Hindlimb muscle (tissue), 1 donor: ENCODE measurements around the gene CYTH1. TPM values are rescaled to one million over a fixed set of nuclear protein-coding genes. Genes with fewer than 3 reads are reported as not detected.

ENCODE experiments used
- DNase-seq: peaks from one replicate; pipeline ENCODE4 v3.0.0-alpha.2; 2013
- polyA plus RNA-seq: library from polyadenylated mRNA; unstranded; fragments of 120-200 nt; gene quantifications from one replicate; pipeline ENCODE4 v1.2.1, GENCODE V29; 2013; ENCODE audit not compliant: insufficient read length

Gene CYTH1
- polyA plus RNA-seq, 1 donor: 22.1 TPM

GRCh38 chr17:78645421-78646295 lies 136.4 kb downstream of the CYTH1 start:
- DNase-seq: peak; percentile 73

DNA sequence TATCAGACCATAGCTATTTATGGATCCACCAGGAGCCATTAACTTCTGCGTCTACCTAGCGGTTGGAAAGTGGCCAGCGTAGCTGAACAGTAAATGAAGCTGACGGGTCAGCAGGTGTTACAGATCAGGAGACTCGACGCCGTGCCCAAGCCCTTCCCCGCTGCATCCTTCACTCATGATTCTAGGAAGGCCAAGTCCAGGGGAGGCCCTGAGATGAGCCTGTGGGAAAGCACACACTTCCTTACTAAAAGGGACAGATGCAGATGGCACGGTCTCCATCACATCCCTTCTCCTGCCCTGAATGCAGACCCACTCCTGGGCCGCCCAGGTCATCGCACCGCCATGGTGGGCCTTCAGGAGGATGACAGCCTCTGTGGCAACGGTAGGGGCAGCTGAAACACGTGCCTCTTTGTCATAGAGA lies 137.1 kb downstream of the CYTH1 start:
- no peak for DNase-seq

- DNase-seq: no peak
Measured at GRCh38 chr17:78644224-78644623, 137.8 kb downstream of the CYTH1 start.

DNA sequence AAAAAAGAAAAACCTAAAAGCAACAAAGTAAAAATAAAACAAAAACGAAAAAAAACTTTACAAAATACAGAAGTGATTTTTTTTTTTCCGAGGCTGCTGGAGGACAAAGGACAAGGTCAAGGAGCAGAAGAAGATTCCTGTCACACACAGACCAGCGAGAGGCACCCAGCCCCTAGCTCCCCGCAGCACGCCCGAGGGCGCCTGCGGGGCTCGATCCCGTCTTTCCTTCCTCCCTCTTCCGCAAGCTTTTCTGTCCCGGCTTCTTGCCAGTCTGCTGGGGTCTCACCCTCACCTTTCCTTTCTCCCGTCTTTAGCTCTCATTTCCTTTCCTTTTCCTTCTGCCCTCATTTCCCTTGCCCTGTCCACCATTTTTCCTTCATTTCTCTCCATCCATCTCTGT lies 138.7 kb downstream of the CYTH1 start:
- DNase-seq: no peak

GRCh38 chr17:78642707-78643106 lies 139.4 kb downstream of the CYTH1 start:
- DNase-seq: no peak

DNA sequence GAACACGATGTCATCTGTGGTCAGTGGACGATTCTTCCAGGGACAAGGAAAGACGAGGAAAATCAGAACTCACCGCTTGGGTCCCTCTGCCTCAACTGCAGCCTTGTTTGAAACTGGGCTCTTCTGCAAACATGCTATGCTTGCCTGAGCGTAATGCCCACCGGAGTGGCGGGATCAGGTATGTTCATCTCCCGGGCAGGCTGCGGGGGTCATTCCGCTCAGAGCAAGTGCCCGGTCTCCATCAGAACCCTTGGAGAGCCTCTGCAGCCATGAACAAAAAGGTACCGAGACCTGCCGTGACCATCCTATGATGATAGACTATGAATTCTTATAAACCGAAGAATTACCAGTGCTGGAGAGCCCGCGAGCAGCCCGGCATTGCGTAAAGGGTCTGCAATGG lies 140.4 kb downstream of the CYTH1 start:
- DNase-seq: no peak

DNA sequence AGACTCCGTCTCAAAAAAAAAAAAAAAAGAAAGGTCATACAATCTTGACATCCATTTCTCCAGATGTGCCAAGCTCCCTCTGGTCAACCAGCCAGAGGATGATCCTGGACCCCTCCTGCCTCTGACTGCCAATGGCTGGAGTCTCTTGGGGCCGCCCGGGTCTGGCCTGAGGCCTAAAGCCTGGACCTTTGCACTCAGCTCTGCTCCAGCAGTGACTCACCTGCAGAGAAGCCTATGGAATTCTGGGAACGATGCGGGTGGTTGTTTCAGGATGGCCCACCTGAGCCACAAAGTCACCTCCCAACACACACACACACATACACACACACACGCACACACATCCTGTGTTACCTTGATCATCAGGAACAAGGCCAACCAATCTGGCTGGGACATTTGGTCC lies 140.8 kb downstream of the CYTH1 start:
- DNase-seq: no peak

- DNase-seq: no peak
Measured at GRCh38 chr17:78640700-78641099, 141.4 kb downstream of the CYTH1 start.

GRCh38 chr17:78637643-78638420 lies 144.2 kb downstream of the CYTH1 start:
- no peak for DNase-seq

GRCh38 chr17:78637146-78637545 lies 144.9 kb downstream of the CYTH1 start:
- no peak for DNase-seq

GRCh38 chr17:78634154-78634553 lies 147.9 kb downstream of the CYTH1 start:
- no peak for DNase-seq

GRCh38 chr17:78629436-78629995 lies 152.6 kb downstream of the CYTH1 start:
- DNase-seq: no peak

GRCh38 chr17:78628547-78629435 lies 153.3 kb downstream of the CYTH1 start:
- no peak for DNase-seq

DNA sequence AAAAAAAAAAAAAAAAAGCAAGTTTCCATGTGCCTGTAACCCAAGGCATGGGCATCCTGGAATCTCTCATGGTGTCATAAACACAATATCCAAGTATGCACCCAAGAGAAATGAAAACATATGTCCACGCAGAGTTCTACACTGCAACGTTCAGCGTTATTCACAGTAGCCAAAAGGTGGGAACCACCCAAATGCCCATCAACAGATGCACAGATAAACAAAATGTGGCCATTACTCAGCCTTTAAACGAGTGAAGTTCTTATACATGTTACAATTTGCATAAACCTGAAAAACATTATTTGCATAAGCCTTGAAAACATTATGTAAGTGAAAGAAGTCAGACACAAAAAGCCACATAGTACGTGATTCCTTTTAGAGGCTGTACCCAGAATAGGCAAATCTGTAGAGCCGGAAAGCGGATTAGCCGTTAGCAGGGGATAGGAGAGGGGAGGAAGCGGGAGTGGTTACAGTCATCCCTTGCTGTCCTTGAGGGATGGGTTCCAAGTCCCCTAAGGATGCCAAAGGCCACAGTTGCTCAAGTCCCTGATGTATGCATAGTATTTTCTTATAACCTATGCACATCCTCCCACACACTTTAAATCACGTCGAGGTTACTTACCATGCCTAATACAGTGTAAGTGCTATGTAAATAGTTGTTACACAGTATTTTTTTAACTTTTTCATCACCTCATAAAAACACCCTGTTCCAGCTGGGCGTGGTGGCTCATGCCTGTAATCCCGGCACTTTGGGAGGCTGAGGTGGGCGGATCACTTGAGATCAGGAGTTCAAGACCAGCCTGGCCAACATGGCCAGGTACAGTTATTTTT lies 157.5 kb downstream of the CYTH1 start:
- no peak for DNase-seq

Other genes with a start within 250 kb of the CYTH1 start
- gene DNAH17, start 204.9 kb downstream of the CYTH1 start, polyA plus RNA-seq: 3.3 TPM
- 30.5 TPM for gene USP36, start 58.5 kb upstream of the CYTH1 start, polyA plus RNA-seq
- gene CEP295NL, start 120.9 kb upstream of the CYTH1 start, polyA plus RNA-seq: 0.79 TPM
- gene TIMP2, start 143.1 kb upstream of the CYTH1 start, polyA plus RNA-seq: 185 TPM
- 67.9 TPM for gene LGALS3BP, start 197.7 kb upstream of the CYTH1 start, polyA plus RNA-seq
- 35.9 TPM for gene CANT1, start 227.5 kb upstream of the CYTH1 start, polyA plus RNA-seq
- gene C1QTNF1, start 241.9 kb upstream of the CYTH1 start, polyA plus RNA-seq: 4.2 TPM